ENCODE measurements around the gene TCP11L2. TPM values are rescaled to one million over a fixed set of nuclear protein-coding genes. Genes with fewer than 3 reads are reported as not detected.

The TCP11L2 gene
- total and polyA plus RNA-seq, 9 donors: 8.5 to 41.7 (median 21.2) TPM

DNA sequence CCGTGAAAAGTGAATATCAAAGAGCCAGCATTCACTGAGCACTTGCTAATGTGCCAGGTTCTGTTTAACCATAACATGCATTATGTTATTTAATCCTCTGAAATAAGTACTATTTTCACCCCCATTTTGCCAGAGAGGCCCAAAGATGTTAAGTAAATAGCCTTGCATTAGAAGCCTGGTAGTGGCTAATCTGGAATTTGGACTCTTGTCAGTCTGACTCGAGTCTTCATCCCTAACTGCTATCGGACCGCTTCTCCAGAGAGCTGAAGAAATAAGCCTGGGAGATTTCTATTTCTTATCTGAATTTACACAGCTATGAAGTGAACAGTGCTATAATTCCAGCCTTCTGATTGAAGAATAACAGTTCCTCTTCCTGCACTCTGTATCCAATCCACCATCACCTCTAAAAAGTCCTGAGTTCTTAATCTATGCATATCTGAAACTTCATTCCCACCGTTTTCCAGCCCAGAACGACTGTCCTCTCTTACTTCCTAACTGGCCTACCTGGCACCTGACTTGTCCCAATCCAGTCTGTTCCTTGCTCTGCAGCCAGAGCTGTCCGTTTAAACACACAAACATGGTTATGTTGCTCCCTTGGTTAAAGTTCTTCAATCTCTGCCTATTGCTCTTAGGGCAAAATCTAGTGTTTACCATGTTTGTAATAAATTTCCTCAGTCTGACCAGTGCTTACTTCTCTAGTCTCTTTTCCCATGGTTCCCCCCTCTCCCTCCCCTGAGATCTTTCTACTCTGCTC is 57.3 kb downstream of the TCP11L2 start:
- no peaks in the 10 kb centered on the region for H3K27me3 ChIP-seq
- no peak for DNase-seq
- H3K4me1 ChIP-seq (ENCODE audit: insufficient read depth): peaks cover 4% of the 10 kb centered on the region
- H3K27ac ChIP-seq: no peak overlapping the region
- no peaks in the 10 kb centered on the region for H3K9me3 ChIP-seq
- intact Hi-C loops (cut with DNase I): loop anchor here in 1 of 4 donors (5.0 to 10.0 kb wide), 2 partner anchors 113 to 135 kb away; partner anchors contain the start of gene CKAP4
- TF ChIP-seq EP300 (IDR thresholded peaks at IDR 0.05): no peak
- no peak for TF ChIP-seq POLR2A (IDR thresholded peaks at IDR 0.05)
- TF ChIP-seq, protein P1, sequence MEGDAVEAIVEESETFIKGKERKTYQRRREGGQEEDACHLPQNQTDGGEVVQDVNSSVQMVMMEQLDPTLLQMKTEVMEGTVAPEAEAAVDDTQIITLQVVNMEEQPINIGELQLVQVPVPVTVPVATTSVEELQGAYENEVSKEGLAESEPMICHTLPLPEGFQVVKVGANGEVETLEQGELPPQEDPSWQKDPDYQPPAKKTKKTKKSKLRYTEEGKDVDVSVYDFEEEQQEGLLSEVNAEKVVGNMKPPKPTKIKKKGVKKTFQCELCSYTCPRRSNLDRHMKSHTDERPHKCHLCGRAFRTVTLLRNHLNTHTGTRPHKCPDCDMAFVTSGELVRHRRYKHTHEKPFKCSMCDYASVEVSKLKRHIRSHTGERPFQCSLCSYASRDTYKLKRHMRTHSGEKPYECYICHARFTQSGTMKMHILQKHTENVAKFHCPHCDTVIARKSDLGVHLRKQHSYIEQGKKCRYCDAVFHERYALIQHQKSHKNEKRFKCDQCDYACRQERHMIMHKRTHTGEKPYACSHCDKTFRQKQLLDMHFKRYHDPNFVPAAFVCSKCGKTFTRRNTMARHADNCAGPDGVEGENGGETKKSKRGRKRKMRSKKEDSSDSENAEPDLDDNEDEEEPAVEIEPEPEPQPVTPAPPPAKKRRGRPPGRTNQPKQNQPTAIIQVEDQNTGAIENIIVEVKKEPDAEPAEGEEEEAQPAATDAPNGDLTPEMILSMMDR (IDR thresholded peaks at IDR 0.05): no peak
- no peaks in the 10 kb centered on the region for H3K36me3 ChIP-seq
- H3K4me3 ChIP-seq: no peak overlapping the region
- WGBS, 3 donors: 69 to 85% (median 82%) methylated on average over 7 of the region's 7 CpGs

DNA sequence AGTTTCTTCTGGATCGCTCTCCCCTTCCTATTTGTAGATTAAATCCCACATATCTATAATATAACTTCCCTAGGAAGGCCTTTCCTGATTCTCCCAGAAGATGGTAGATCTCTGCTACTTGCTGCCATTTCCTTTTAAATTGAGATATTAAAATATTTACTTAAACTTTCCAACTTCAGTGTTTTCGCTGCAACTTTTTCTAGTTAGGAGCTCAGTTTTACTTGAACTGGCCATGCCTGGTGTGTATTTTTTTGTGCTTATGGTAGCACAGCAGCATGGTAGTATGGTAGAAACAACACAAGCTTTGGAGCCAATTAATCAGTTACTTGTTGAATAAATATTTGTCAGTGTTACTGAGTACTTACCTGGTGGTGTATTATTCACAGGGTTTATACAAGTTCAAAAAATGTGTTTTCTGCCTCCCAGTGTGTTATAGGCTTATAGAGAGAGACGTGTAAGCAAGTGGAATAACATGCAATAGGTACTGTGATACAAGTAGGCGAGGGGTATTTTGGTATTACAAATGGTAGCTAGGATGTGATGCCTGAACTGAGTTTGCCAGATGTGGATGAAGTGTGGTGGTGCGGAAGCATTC is 58.0 kb downstream of the TCP11L2 start:
- Histone ChIP-seq H3K27ac (no peak overlapping the region), H3K36me3 (no peaks in the 10 kb centered on the region), H3K9me3 (no peaks in the 10 kb centered on the region), H3K4me1 (ENCODE audit: insufficient read depth) (peaks cover 4% of the 10 kb centered on the region), H3K27me3 (no peaks in the 10 kb centered on the region), H3K4me3 (no peak overlapping the region)
- intact Hi-C loops (cut with DNase I): no loop called here
- WGBS, 3 donors: 94% methylated on average over 5 of the region's 5 CpGs
- no peak for DNase-seq
- TF ChIP-seq EP300 (IDR thresholded peaks at IDR 0.05) (no peak), POLR2A (IDR thresholded peaks at IDR 0.05) (no peak)
- TF ChIP-seq, protein P1 (IDR thresholded peaks at IDR 0.05): no peak

DNA sequence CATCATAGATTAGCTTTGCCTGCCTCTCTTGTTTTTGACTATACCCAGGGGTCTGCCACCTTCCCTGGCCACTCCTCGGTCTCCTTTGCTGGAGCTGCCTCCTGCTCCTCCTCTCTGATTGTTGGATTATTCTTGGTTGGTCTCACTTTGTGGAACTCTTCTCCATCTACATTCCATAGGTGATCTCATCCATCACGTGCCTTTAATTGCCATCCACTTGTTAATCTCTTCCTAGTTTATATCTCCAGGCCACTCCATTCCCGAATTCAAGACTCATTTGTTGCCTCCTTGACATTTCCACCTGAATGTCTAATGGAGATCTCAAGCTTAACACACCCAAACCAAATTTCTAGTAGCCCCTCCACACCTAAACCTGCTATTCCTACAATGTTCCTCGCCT is 60.4 kb downstream of the TCP11L2 start:
- DNase-seq: no peak
- TF ChIP-seq POLR2A (IDR thresholded peaks at IDR 0.05): no peak
- TF ChIP-seq, protein P1 (IDR thresholded peaks at IDR 0.05): no peak
- no peak for TF ChIP-seq EP300 (IDR thresholded peaks at IDR 0.05)
- H3K4me3 ChIP-seq: no peak overlapping the region
- peaks cover 4% of the 10 kb centered on the region for H3K4me1 ChIP-seq (ENCODE audit: insufficient read depth)
- no peaks in the 10 kb centered on the region for H3K9me3 ChIP-seq
- H3K27me3 ChIP-seq: no peaks in the 10 kb centered on the region
- WGBS, 3 donors: 87 to 94% (median 87%) methylated on average over 4 of the region's 4 CpGs
- intact Hi-C loops (cut with DNase I): no loop called here
- H3K36me3 ChIP-seq: no peaks in the 10 kb centered on the region
- no peak overlapping the region for H3K27ac ChIP-seq

DNA sequence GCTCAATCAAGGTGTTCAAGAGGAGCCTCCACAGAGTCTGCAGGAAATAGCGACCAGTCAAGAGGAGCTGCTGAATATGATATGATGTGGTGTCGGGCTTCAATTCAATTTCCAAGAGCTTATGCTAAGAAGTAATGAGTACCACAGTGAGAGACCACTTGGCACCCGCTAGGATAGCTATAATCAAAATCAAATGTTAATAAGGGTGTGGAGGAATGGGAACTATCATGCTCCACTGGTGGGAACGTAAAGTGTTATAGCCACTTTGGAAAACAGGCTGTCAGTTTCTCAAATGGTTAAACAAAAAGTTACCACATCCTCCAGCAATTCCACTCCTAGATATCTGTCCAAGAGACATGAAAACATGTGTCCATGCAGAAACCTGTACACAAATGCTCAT is 61.7 kb downstream of the TCP11L2 start:
- Histone ChIP-seq H3K27me3 (no peaks in the 10 kb centered on the region), H3K9me3 (no peaks in the 10 kb centered on the region), H3K27ac (no peak overlapping the region), H3K4me1 (ENCODE audit: insufficient read depth) (no peaks in the 10 kb centered on the region), H3K4me3 (no peak overlapping the region), H3K36me3 (no peaks in the 10 kb centered on the region)
- no peak for DNase-seq
- intact Hi-C loops (cut with DNase I): no loop called here
- TF ChIP-seq POLR2A (IDR thresholded peaks at IDR 0.05): no peak
- TF ChIP-seq EP300 (IDR thresholded peaks at IDR 0.05): no peak
- TF ChIP-seq, protein P1 (IDR thresholded peaks at IDR 0.05): no peak
- WGBS, 3 donors: 97 to 99% (median 97%) methylated on average over 4 of the region's 4 CpGs

All from ovary (tissue), 9 donors.